HEK293 (cell line): Measurements from ENCODE around the gene SEMA6D.

Experiments used
- CTCF ChIA-PET: fragments of 350-600 bp; formaldehyde crosslinking; extraction: SDS; loops from one replicate; lab custom pipeline; 2021; ENCODE audit warnings: antibody characterized with exemption; lab: Yijun Ruan, JAX
- POLR2A ChIA-PET: fragments of 300-600 bp; formaldehyde crosslinking; extraction: SDS; loops from one replicate; lab custom pipeline; 2020; ENCODE audit warnings: antibody characterized with exemption, inconsistent platforms; lab: Yijun Ruan, JAX
- H3K27ac ChIP-seq: fragments of 200-500 bp; sonication (Bioruptor generic); 2 replicates; pipeline ENCODE4 v1.5.1; 2014; ENCODE audit warnings: low read depth, low read length, control low read depth, inconsistent platforms; ENCODE audit errors: extremely low read depth
- H3K36me3 ChIP-seq, 2 experiments: fragments of 200-500 bp in 1 of 2; sonication (Bioruptor generic) in 1 of 2; 1 replicate in 1 of 2; 2 replicates in 1 of 2; pipeline ENCODE4 v1.5.1; 2014 to 2017; ENCODE audit warnings: inconsistent platforms in 2 of 2, low read length in 2 of 2; ENCODE audit not compliant: control insufficient read depth in 2 of 2, insufficient read depth in 1 of 2
- H3K4me1 ChIP-seq: fragments of 200-500 bp; sonication (Bioruptor generic); 2 replicates; pipeline ENCODE4 v1.5.1; 2014; ENCODE audit warnings: mild to moderate bottlenecking, low read length, inconsistent platforms; ENCODE audit not compliant: control insufficient read depth, insufficient read depth
- H3K4me3 ChIP-seq: 2 replicates; pipeline ENCODE4 v1.5.1; 2011; ENCODE audit warnings: low read depth, mild to moderate bottlenecking, control low read depth, low read length, moderate library complexity
- H3K9me3 ChIP-seq: fragments of 200-500 bp; sonication (Bioruptor generic); 2 replicates; pipeline ENCODE4 v1.5.1; 2014; ENCODE audit warnings: low read depth, low read length, inconsistent platforms; ENCODE audit not compliant: control insufficient read depth, insufficient read depth
- EGR2 ChIP-seq: fragments of 450-650 bp; formaldehyde crosslinking; IDR thresholded peaks from 2 replicates; pipeline ENCODE4 v1.5.1; 2016; ENCODE audit warnings: low read depth, missing biosample characterization, missing genetic modification characterization
- GLI4 ChIP-seq: fragments of 450-650 bp; formaldehyde crosslinking; IDR thresholded peaks from 2 replicates; pipeline ENCODE4 v1.5.1; 2016; ENCODE audit warnings: missing biosample characterization, missing genetic modification characterization
- GLIS1 ChIP-seq: fragments of 450-650 bp; formaldehyde crosslinking; IDR thresholded peaks from 2 replicates; pipeline ENCODE4 v1.5.1; 2016; ENCODE audit warnings: missing biosample characterization, missing genetic modification characterization
- GLIS2 ChIP-seq: fragments of 450-650 bp; formaldehyde crosslinking; IDR thresholded peaks from 2 replicates; pipeline ENCODE4 v1.5.1; 2016; ENCODE audit warnings: missing biosample characterization, missing genetic modification characterization
- KLF1 ChIP-seq: fragments of 450-650 bp; formaldehyde crosslinking; IDR thresholded peaks from 2 replicates; pipeline ENCODE4 v1.5.1; 2016; ENCODE audit warnings: missing biosample characterization, missing genetic modification characterization
- KLF7 ChIP-seq: fragments of 450-650 bp; formaldehyde crosslinking; IDR thresholded peaks from 2 replicates; pipeline ENCODE4 v1.5.1; 2016; ENCODE audit warnings: missing biosample characterization, missing genetic modification characterization, borderline replicate concordance
- MEIS1 ChIP-seq: sonication (generic); formaldehyde crosslinking; IDR thresholded peaks from 2 replicates; pipeline ENCODE4 v1.8.1; 2022; ENCODE audit warnings: missing genetic modification reagents, mild to moderate bottlenecking, borderline replicate concordance
- PRDM6 ChIP-seq: fragments of 450-650 bp; formaldehyde crosslinking; IDR thresholded peaks from 2 replicates; pipeline ENCODE4 v1.5.1; 2017; ENCODE audit warnings: missing biosample characterization, missing genetic modification characterization
- ZBTB44 ChIP-seq: fragments of 450-650 bp; IDR thresholded peaks from 2 replicates; pipeline ENCODE4 v1.5.1; 2018; ENCODE audit warnings: missing biosample characterization, mild to moderate bottlenecking, missing genetic modification characterization
- ZNF140 ChIP-seq: fragments of 450-650 bp; formaldehyde crosslinking; IDR thresholded peaks from 2 replicates; pipeline ENCODE4 v1.5.1; 2016; ENCODE audit warnings: missing biosample characterization, missing genetic modification characterization
- ZNF24 ChIP-seq: fragments of 450-650 bp; formaldehyde crosslinking; IDR thresholded peaks from 2 replicates; pipeline ENCODE4 v1.5.1; 2016; ENCODE audit warnings: missing biosample characterization, missing genetic modification characterization
- ZNF354C ChIP-seq: fragments of 450-650 bp; formaldehyde crosslinking; IDR thresholded peaks from 2 replicates; pipeline ENCODE4 v1.5.1; 2016; ENCODE audit warnings: missing biosample characterization, missing genetic modification characterization, low read depth, borderline replicate concordance
- ZNF366 ChIP-seq: fragments of 450-650 bp; formaldehyde crosslinking; conservative IDR thresholded peaks from 2 replicates; pipeline ENCODE4 v1.5.1; 2016; ENCODE audit warnings: missing biosample characterization, missing genetic modification characterization
- ZNF394 ChIP-seq: fragments of 450-650 bp; formaldehyde crosslinking; IDR thresholded peaks from 2 replicates; pipeline ENCODE4 v1.5.1; 2016; ENCODE audit warnings: missing biosample characterization, missing genetic modification characterization, mild to moderate bottlenecking, moderate library complexity, borderline replicate concordance
- ZNF426 ChIP-seq: fragments of 450-650 bp; formaldehyde crosslinking; IDR thresholded peaks from 2 replicates; pipeline ENCODE4 v1.5.1; 2017; ENCODE audit warnings: missing biosample characterization, missing genetic modification characterization, mild to moderate bottlenecking, inconsistent platforms, moderate library complexity
- ZNF48 ChIP-seq: fragments of 450-650 bp; formaldehyde crosslinking; IDR thresholded peaks from 2 replicates; pipeline ENCODE4 v1.5.1; 2016; ENCODE audit warnings: missing biosample characterization, missing genetic modification characterization
- ZNF510 ChIP-seq: fragments of 450-650 bp; formaldehyde crosslinking; IDR thresholded peaks from 2 replicates; pipeline ENCODE4 v1.5.1; 2018; ENCODE audit warnings: mild to moderate bottlenecking, missing genetic modification characterization, missing biosample characterization; ENCODE audit not compliant: insufficient replicate concordance
- ZNF560 ChIP-seq: fragments of 450-650 bp; formaldehyde crosslinking; IDR thresholded peaks from 2 replicates; pipeline ENCODE4 v1.5.1; 2017; ENCODE audit warnings: missing biosample characterization, missing genetic modification characterization, borderline replicate concordance
- ZNF600 ChIP-seq: fragments of 450-650 bp; formaldehyde crosslinking; IDR thresholded peaks from 2 replicates; pipeline ENCODE4 v1.5.1; 2016; ENCODE audit warnings: missing biosample characterization, missing genetic modification characterization
- ZNF701 ChIP-seq: fragments of 450-650 bp; formaldehyde crosslinking; IDR thresholded peaks from 2 replicates; pipeline ENCODE4 v1.5.1; 2016; ENCODE audit warnings: missing biosample characterization, missing genetic modification characterization
- ZNF76 ChIP-seq: fragments of 450-650 bp; formaldehyde crosslinking; IDR thresholded peaks from 2 replicates; pipeline ENCODE4; 2016; ENCODE audit warnings: low read depth, missing biosample characterization, missing genetic modification characterization, borderline replicate concordance
- ZNF776 ChIP-seq: fragments of 450-650 bp; formaldehyde crosslinking; IDR thresholded peaks from 2 replicates; pipeline ENCODE4 v1.5.0; 2017; ENCODE audit warnings: missing biosample characterization, missing genetic modification characterization, borderline replicate concordance
- ZSCAN18 ChIP-seq: fragments of 450-650 bp; formaldehyde crosslinking; IDR thresholded peaks from 2 replicates; pipeline ENCODE4 v1.5.1; 2016; ENCODE audit warnings: missing biosample characterization, missing genetic modification characterization
- ZSCAN5A ChIP-seq: fragments of 450-650 bp; formaldehyde crosslinking; IDR thresholded peaks from 2 replicates; pipeline ENCODE4 v1.5.1; 2016; ENCODE audit warnings: missing biosample characterization, missing genetic modification characterization
- TF ChIP-seq, protein P1 (sequence below): fragments of 450-650 bp; formaldehyde crosslinking; IDR thresholded peaks from 2 replicates; pipeline ENCODE4 v1.5.1; 2016; ENCODE audit warnings: missing biosample characterization, missing genetic modification characterization

The SEMA6D gene

DNA sequence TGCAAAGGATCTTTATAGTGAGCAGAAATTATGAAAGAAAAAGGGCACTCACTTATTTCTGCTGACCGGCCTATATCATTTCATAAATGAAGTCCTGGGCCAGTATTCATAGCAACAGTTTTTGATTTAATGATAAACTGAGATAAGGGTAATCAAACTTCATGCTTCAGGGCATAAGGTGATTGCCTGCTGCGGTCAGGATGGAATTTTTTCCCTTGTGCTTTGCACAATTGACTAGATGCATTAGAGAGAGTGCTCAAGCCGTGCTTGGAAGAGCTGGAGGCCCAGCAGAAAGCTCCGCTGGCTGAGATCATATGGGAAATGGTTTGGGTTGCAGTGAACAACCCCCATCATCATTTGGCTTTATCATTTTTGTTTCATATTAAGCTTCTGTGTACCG lies 10.4 kb downstream of the SEMA6D start (continued):
- no peak for TF ChIP-seq ZNF394 (tag by site-specific recombination)
- TF ChIP-seq ZNF76 (tag by site-specific recombination) = no peak
- TF ChIP-seq ZNF354C (tag by site-specific recombination) = no peak
- peak; percentile 70 for TF ChIP-seq PRDM6 (tag by site-specific recombination)
- TF ChIP-seq GLIS1 = no peak
- TF ChIP-seq GLI4 (tag by site-specific recombination) = no peak
- no peak for TF ChIP-seq ZNF366 (tag by site-specific recombination)
- no peak for TF ChIP-seq ZNF24
- TF ChIP-seq, all 188 proteins: peak for 10

- H3K27ac ChIP-seq = no peak overlapping the region
- ChIA-PET POLR2A (interaction anchor here (1.3 kb wide), 1 partner anchor 10 kb away, joined by 11 read pairs; the partner anchor contains the start of gene SEMA6D), CTCF (interaction anchor here (0.6 to 1.7 kb wide), 3 partner anchors 11 to 338 kb away, joined by 3 to 6 read pairs (median 5); partner anchors contain the start of gene SEMA6D)
- TF ChIP-seq ZNF701 (tag by site-specific recombination) (no peak), ZNF776 (no peak), ZNF394 (tag by site-specific recombination) (no peak), EGR2 (no peak), ZNF140 (tag by site-specific recombination) (no peak), MEIS1 (CRISPR knock-in tag) (no peak)
- TF ChIP-seq, protein P1, sequence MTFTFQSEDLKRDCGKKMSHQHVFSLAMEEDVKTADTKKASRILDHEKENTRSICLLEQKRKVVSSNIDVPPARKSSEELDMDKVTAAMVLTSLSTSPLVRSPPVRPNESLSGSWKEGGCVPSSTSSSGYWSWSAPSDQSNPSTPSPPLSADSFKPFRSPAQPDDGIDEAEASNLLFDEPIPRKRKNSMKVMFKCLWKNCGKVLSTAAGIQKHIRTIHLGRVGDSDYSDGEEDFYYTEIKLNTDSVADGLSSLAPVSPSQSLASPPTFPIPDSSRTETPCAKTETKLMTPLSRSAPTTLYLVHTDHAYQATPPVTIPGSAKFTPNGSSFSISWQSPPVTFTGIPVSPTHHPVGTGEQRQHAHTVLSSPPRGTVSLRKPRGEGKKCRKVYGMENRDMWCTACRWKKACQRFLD (tag by site-specific recombination) = no peak
- H3K4me1 ChIP-seq = peaks cover 10% of the 10 kb centered on the region
- H3K4me3 ChIP-seq = no peak overlapping the region
- H3K36me3 ChIP-seq = no peaks in the 10 kb centered on the region
- H3K9me3 ChIP-seq = no peaks in the 10 kb centered on the region
Observed at GRCh38 chr15:47728426-47728825, 11.1 kb downstream of the SEMA6D start.

DNA sequence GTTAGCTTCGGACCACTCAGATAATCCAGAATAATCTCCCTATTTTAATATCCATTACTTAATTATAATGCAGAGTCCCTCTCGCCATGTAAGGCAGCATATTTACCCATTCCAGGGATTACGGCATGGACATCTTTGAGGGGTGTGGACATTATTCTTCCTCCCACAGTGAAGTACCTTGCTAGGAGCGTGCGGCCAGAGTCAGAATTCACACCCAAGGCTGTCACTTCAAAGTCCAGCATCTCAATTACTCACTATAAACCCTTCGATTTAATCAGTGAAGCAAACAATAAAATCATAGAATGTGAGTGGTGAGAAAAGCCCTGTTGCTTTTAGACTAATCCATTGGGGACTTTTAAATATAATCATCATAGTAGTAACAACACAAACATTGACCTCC lies 11.6 kb downstream of the SEMA6D start:
- peaks cover 10% of the 10 kb centered on the region for H3K4me1 ChIP-seq
- no peak overlapping the region for H3K4me3 ChIP-seq
- no peaks in the 10 kb centered on the region for H3K9me3 ChIP-seq
- no peak overlapping the region for H3K27ac ChIP-seq
- POLR2A ChIA-PET = no interaction called here
- CTCF ChIA-PET = no interaction called here
- H3K36me3 ChIP-seq = no peaks in the 10 kb centered on the region
- TF ChIP-seq PRDM6 (tag by site-specific recombination) = no peak
- TF ChIP-seq MEIS1 (CRISPR knock-in tag) = no peak
- no peak for TF ChIP-seq ZNF600 (tag by site-specific recombination)
- TF ChIP-seq ZNF560 (tag by site-specific recombination) = no peak
- no peak for TF ChIP-seq GLI4 (tag by site-specific recombination)
- no peak for TF ChIP-seq ZBTB44 (tag by site-specific recombination)
- no peak for TF ChIP-seq GLIS2 (tag by site-specific recombination)
- TF ChIP-seq KLF7 = no peak
- TF ChIP-seq ZNF48 (tag by site-specific recombination) = no peak
- no peak for TF ChIP-seq ZSCAN5A (tag by site-specific recombination)
- no peak for TF ChIP-seq ZSCAN18 (tag by site-specific recombination)
- TF ChIP-seq ZNF510 (tag by site-specific recombination) = no peak
- no peak for TF ChIP-seq ZNF426
- TF ChIP-seq KLF1 (tag by site-specific recombination) = no peak
